Keratinocyte (primary cell): ENCODE results near the gene DNAJB6. TPM values are rescaled to one million over a fixed set of nuclear protein-coding genes. Genes with fewer than 3 reads are reported as not detected.

ENCODE experiments used
- DNase-seq: peaks from one replicate; pipeline ENCODE4 v3.0.0-alpha.2; 2011; ENCODE audit warnings: low read depth, missing footprints, low spot score
- FAIRE-seq: peaks from 2 replicates; lab custom pipeline; 2011; peaks lifted over from hg19 to GRCh38; lab: Jason Lieb, UNC
- H2AFZ ChIP-seq: 2 replicates; pipeline ENCODE4 v1.6.0; 2012; ENCODE audit warnings: low read length, control low read depth, inconsistent platforms; ENCODE audit not compliant: control insufficient read depth
- H3K27ac ChIP-seq: 2 replicates; pipeline ENCODE4 v1.5.1; 2011; ENCODE audit warnings: low read length; ENCODE audit not compliant: control insufficient read depth, insufficient read depth
- H3K27me3 ChIP-seq: 3 replicates; pipeline ENCODE4 v1.6.0; 2011; ENCODE audit warnings: low read length; ENCODE audit not compliant: control insufficient read depth, insufficient read depth; ENCODE audit errors: extremely low read depth
- H3K36me3 ChIP-seq, 2 experiments: 2 replicates in 1 of 2; 3 replicates in 1 of 2; pipeline ENCODE4 v1.5.1; 2011; ENCODE audit warnings: low read length in 2 of 2, mild to moderate bottlenecking in 1 of 2; ENCODE audit not compliant: control insufficient read depth in 2 of 2, insufficient read depth in 2 of 2; ENCODE audit errors: extremely low read depth in 1 of 2
- H3K4me1 ChIP-seq: 3 replicates; pipeline ENCODE4 v1.5.1; 2011; ENCODE audit warnings: low read length; ENCODE audit not compliant: control insufficient read depth, insufficient read depth; ENCODE audit errors: extremely low read depth
- H3K4me2 ChIP-seq: 3 replicates; pipeline ENCODE4 v1.6.0; 2011; ENCODE audit warnings: low read depth, low read length; ENCODE audit not compliant: control insufficient read depth, insufficient read depth; ENCODE audit errors: extremely low read depth
- H3K4me3 ChIP-seq, 3 experiments: fragments of 200-600 bp in 1 of 3; sonication (generic) in 1 of 3; 2 replicates in 2 of 3; 3 replicates in 1 of 3; pipeline ENCODE4 v1.5.1; 2011 to 2016; ENCODE audit warnings: low read length in 3 of 3, mild to moderate bottlenecking in 3 of 3, control low read depth in 2 of 3, inconsistent platforms in 1 of 3, low read depth in 1 of 3, mixed read lengths in 1 of 3, mixed run types in 1 of 3, moderate library complexity in 1 of 3; ENCODE audit not compliant: control insufficient read depth in 2 of 3, insufficient read depth in 2 of 3; ENCODE audit errors: extremely low read depth in 1 of 3
- H3K79me2 ChIP-seq: 2 replicates; pipeline ENCODE4 v1.6.0; 2012; ENCODE audit warnings: low read length; ENCODE audit not compliant: control insufficient read depth, insufficient read depth
- H3K9ac ChIP-seq: 3 replicates; pipeline ENCODE4 v1.6.0; 2011; ENCODE audit warnings: low read length; ENCODE audit not compliant: control insufficient read depth, insufficient read depth; ENCODE audit errors: extremely low read depth
- H3K9me1 ChIP-seq: 3 replicates; pipeline ENCODE4 v1.6.0; 2011; ENCODE audit warnings: low read length; ENCODE audit not compliant: control insufficient read depth, insufficient read depth; ENCODE audit errors: extremely low read depth
- H3K9me3 ChIP-seq: 2 replicates; pipeline ENCODE4 v1.5.1; 2012; ENCODE audit warnings: low read depth, low read length; ENCODE audit not compliant: control insufficient read depth
- H4K20me1 ChIP-seq: 3 replicates; pipeline ENCODE4 v1.6.0; 2011; ENCODE audit warnings: low read length; ENCODE audit not compliant: control insufficient read depth, insufficient read depth; ENCODE audit errors: extremely low read depth
- EZH2 ChIP-seq: IDR thresholded peaks from one replicate; pipeline ENCODE4 v1.6.1; 2012; ENCODE audit warnings: inconsistent platforms, mild to moderate bottlenecking, low read length, moderate library complexity
- dilution Hi-C: fragments of 300-500 bp; cut with MboI; formaldehyde crosslinking; loops from one replicate; pipeline ENCODE4 v1.7.0; 2020; ENCODE audit warnings: low sequenced_read_pairs; ENCODE audit not compliant: extremely low pct_ligation_motif_present
- polyA plus RNA-seq, 5 experiments: library from polyadenylated mRNA; depleted of rRNA in 3 of 5; stranded (reverse) in 3 of 5; stranded (forward) in 1 of 5; unstranded in 1 of 5; fragments of >200 nt; gene quantifications; 1 replicate in 1 of 5; 2 replicates in 3 of 5; 3 replicates in 1 of 5; pipeline versions ENCODE4 v1.2.1 to v1.2.3, GENCODE V29; 2011 to 2012; ENCODE audit warnings: missing spikeins in 2 of 5, low read depth in 1 of 5, low replicate concordance in 1 of 5
- TF ChIP-seq, protein P1 (sequence below), 3 experiments: IDR thresholded peaks in 1 of 3; conservative IDR thresholded peaks in 1 of 3; optimal IDR thresholded peaks in 1 of 3; 2 replicates in 2 of 3; 3 replicates in 1 of 3; pipeline versions ENCODE3 to v1.5.1; 2011; ENCODE audit warnings: low read length in 3 of 3, mild to moderate bottlenecking in 3 of 3, moderate library complexity in 2 of 3, control low read depth in 1 of 3, inconsistent platforms in 1 of 3; ENCODE audit not compliant: insufficient read depth in 2 of 3; ENCODE audit errors: extremely low read depth in 1 of 3

The DNAJB6 gene
- polyA plus RNA-seq, 1 donor (not counting 4 experiments of a cell fraction or from before 2014, with no cell fraction given) = 152 TPM

DNA sequence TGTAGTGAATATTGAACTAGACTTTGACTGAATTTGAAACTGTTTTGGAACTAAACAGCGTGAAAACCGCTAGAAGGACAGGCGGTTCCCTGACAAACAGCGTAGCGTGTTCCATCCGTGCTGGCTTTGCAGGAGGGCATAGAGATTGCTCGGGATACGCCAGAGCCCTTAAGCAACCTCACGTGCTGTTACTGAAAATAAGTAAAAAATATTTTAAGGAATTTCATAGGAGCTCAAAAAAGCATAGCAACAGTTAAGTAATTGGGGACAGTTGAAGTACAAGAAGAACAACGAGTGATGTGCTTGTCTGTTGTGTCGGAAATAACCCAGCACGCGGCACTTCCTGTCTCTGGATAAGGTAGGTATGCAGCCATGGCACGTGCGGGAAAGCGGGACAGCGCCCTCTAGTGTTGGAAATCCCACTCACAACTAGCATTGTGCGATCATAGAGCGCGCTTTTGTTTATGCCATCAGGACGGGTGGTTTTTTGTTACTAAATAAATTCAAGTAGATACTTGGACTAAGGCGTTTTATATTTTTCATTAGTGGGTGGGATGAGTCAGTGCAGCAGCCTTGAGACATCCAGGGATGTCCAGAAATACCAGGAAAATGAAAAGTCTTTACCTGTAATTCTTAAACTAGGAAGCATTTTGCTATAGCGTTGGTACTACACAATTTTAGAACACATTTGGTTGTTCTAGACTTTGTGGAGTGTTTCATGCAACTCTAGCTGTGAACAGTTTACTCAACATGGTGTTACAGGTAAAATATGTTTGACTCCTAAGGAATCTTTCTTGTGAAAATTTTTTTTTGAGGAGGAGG lies 50.4 kb downstream of the DNAJB6 start:
- H4K20me1 ChIP-seq = peaks cover 8% of the 10 kb centered on the region
- H3K27ac ChIP-seq = peak overlapping the region; percentile 33
- peak; percentile 57 for DNase-seq
- peaks cover 4% of the 10 kb centered on the region for H3K4me1 ChIP-seq
- H3K9me1 ChIP-seq = no peaks in the 10 kb centered on the region
- H2AFZ ChIP-seq = no peak overlapping the region
- H3K4me2 ChIP-seq = no peak overlapping the region
- no peaks in the 10 kb centered on the region for H3K9me3 ChIP-seq
- TF ChIP-seq EZH2 = no peak
- TF ChIP-seq, protein P1, sequence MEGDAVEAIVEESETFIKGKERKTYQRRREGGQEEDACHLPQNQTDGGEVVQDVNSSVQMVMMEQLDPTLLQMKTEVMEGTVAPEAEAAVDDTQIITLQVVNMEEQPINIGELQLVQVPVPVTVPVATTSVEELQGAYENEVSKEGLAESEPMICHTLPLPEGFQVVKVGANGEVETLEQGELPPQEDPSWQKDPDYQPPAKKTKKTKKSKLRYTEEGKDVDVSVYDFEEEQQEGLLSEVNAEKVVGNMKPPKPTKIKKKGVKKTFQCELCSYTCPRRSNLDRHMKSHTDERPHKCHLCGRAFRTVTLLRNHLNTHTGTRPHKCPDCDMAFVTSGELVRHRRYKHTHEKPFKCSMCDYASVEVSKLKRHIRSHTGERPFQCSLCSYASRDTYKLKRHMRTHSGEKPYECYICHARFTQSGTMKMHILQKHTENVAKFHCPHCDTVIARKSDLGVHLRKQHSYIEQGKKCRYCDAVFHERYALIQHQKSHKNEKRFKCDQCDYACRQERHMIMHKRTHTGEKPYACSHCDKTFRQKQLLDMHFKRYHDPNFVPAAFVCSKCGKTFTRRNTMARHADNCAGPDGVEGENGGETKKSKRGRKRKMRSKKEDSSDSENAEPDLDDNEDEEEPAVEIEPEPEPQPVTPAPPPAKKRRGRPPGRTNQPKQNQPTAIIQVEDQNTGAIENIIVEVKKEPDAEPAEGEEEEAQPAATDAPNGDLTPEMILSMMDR (optimal IDR thresholded peaks at IDR 0.05 in 1 of 3, IDR thresholded peaks at IDR 0.05 in 1 of 3, conservative IDR thresholded peaks at IDR 0.05 in 1 of 3; ENCODE audit: extremely low read depth in 1 of 3, insufficient read depth in 2 of 3, low read length in 3 of 3) = peak; percentile 88 to 99 (median 92)
- H3K4me3 ChIP-seq = no peak overlapping the region
- H3K9ac ChIP-seq = no peak overlapping the region
- peaks cover 39 to 48% of the 10 kb centered on the region in 2 experiments for H3K36me3 ChIP-seq
- no peaks in the 10 kb centered on the region for H3K27me3 ChIP-seq
- dilution Hi-C loops = no loop called here
- peak; percentile 57 for FAIRE-seq
- H3K79me2 ChIP-seq = peaks cover 71% of the 10 kb centered on the region

DNA sequence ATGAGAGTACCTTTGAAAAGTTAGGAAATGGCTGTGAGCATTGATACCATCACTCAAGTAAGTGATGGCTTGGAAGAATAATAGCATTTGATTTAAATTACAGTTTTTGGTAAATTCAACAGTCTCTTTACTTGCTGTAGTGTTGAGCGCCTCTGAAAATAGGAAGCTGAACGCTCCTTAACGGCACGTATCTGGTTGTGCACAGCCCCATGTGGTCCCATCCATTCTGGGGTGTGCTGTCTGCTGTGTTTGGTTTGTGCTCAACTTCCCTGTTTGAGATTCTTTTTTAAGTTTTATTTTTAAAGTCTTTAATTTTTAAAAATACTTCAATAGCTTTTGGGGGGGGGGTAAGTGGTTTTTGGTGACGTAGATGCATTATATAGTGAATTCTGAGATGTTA lies 51.5 kb downstream of the DNAJB6 start:
- no peak overlapping the region for H3K4me2 ChIP-seq
- FAIRE-seq (no peak), DNase-seq (no peak)
- peaks cover 4% of the 10 kb centered on the region for H3K4me1 ChIP-seq
- no peaks in the 10 kb centered on the region for H3K9me3 ChIP-seq
- no peak overlapping the region for H3K9ac ChIP-seq
- H2AFZ ChIP-seq = no peak overlapping the region
- no peaks in the 10 kb centered on the region for H3K27me3 ChIP-seq
- H3K27ac ChIP-seq = no peak overlapping the region
- H3K79me2 ChIP-seq = peaks cover 68% of the 10 kb centered on the region
- peaks cover 8% of the 10 kb centered on the region for H4K20me1 ChIP-seq
- H3K9me1 ChIP-seq = no peaks in the 10 kb centered on the region
- H3K36me3 ChIP-seq = peaks cover 37 to 47% of the 10 kb centered on the region in 2 experiments
- H3K4me3 ChIP-seq = no peak overlapping the region
- no peak for TF ChIP-seq EZH2
- TF ChIP-seq, protein P1 (optimal IDR thresholded peaks at IDR 0.05 in 1 of 3, IDR thresholded peaks at IDR 0.05 in 1 of 3, conservative IDR thresholded peaks at IDR 0.05 in 1 of 3; ENCODE audit: extremely low read depth in 1 of 3, insufficient read depth in 2 of 3, low read length in 3 of 3) = no peak
- dilution Hi-C loops = no loop called here
